WTC11 (cell line): ENCODE data around the gene VSIG1.

Experiments
- ETV6 ChIP-seq: sonication (generic); formaldehyde crosslinking; IDR thresholded peaks from 2 replicates; pipeline ENCODE4 v1.8.1; 2022; ENCODE audit warnings: mild to moderate bottlenecking, missing genetic modification reagents
- JUN ChIP-seq: sonication (generic); formaldehyde crosslinking; IDR thresholded peaks from 2 replicates; pipeline ENCODE4 v1.8.0; 2023; ENCODE audit warnings: mild to moderate bottlenecking, missing genetic modification reagents
- NFYB ChIP-seq: sonication (generic); formaldehyde crosslinking; conservative IDR thresholded peaks from 2 replicates; pipeline ENCODE4 v1.8.0; 2022; ENCODE audit warnings: low read depth, missing genetic modification reagents
- OVOL2 ChIP-seq: fragments of 250-450 bp; sonication (Bioruptor Pico); IDR thresholded peaks from 2 replicates; pipeline ENCODE4 v1.9.0; 2021; ENCODE audit warnings: mild to moderate bottlenecking, borderline replicate concordance
- SMAD4 ChIP-seq: sonication (generic); formaldehyde crosslinking; IDR thresholded peaks from 2 replicates; pipeline ENCODE4 v1.8.0; 2022; ENCODE audit warnings: mild to moderate bottlenecking, missing genetic modification reagents
- TCF7 ChIP-seq: sonication (generic); formaldehyde crosslinking; IDR thresholded peaks from 2 replicates; pipeline ENCODE4 v1.8.0; 2022; ENCODE audit warnings: mild to moderate bottlenecking, low read depth, missing genetic modification reagents, moderate library complexity
- TF ChIP-seq, protein P1 (sequence below): fragments of 200-600 bp; IDR thresholded peaks from 2 replicates; pipeline ENCODE4 v1.8.0; 2022; ENCODE audit warnings: antibody characterized with exemption
- TF ChIP-seq, protein P2 (sequence below): sonication (generic); formaldehyde crosslinking; IDR thresholded peaks from 2 replicates; pipeline ENCODE4 v1.8.1; 2023; ENCODE audit warnings: mild to moderate bottlenecking, missing genetic modification reagents
- TF ChIP-seq, protein P3 (sequence below): sonication (generic); formaldehyde crosslinking; IDR thresholded peaks from 2 replicates; pipeline ENCODE4 v1.8.0; 2022; ENCODE audit warnings: mild to moderate bottlenecking, missing genetic modification reagents
- TF ChIP-seq, protein P4 (sequence below): sonication (generic); formaldehyde crosslinking; IDR thresholded peaks from 2 replicates; pipeline ENCODE4 v1.8.0; 2022; ENCODE audit warnings: mild to moderate bottlenecking, missing genetic modification reagents

DNA sequence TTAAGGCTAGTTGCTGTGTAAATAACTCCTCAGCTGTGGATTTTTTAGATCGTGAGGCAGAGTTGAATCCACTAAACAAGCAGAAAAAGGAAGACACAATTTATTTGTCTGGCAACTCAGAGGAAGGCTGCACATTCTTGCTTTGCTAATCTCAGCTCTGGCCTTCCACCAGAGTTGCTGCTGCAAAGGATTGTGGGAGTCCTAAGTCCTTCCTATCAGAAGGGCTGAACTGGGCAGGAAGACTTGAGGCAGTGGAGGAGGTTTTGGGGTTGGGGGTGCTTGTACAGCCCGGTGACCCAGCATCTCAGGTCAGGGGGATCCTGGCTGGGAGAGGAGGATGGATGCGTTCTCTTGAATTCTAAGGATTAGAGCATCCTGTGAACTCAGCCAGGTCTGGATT is 11.0 kb upstream of the VSIG1 start:
- TF ChIP-seq, protein P1, sequence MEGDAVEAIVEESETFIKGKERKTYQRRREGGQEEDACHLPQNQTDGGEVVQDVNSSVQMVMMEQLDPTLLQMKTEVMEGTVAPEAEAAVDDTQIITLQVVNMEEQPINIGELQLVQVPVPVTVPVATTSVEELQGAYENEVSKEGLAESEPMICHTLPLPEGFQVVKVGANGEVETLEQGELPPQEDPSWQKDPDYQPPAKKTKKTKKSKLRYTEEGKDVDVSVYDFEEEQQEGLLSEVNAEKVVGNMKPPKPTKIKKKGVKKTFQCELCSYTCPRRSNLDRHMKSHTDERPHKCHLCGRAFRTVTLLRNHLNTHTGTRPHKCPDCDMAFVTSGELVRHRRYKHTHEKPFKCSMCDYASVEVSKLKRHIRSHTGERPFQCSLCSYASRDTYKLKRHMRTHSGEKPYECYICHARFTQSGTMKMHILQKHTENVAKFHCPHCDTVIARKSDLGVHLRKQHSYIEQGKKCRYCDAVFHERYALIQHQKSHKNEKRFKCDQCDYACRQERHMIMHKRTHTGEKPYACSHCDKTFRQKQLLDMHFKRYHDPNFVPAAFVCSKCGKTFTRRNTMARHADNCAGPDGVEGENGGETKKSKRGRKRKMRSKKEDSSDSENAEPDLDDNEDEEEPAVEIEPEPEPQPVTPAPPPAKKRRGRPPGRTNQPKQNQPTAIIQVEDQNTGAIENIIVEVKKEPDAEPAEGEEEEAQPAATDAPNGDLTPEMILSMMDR = no peak
- TF ChIP-seq ETV6 (CRISPR knock-in tag) = no peak
- no peak for TF ChIP-seq OVOL2 (CRISPR knock-in tag)
- TF ChIP-seq, protein P2, sequence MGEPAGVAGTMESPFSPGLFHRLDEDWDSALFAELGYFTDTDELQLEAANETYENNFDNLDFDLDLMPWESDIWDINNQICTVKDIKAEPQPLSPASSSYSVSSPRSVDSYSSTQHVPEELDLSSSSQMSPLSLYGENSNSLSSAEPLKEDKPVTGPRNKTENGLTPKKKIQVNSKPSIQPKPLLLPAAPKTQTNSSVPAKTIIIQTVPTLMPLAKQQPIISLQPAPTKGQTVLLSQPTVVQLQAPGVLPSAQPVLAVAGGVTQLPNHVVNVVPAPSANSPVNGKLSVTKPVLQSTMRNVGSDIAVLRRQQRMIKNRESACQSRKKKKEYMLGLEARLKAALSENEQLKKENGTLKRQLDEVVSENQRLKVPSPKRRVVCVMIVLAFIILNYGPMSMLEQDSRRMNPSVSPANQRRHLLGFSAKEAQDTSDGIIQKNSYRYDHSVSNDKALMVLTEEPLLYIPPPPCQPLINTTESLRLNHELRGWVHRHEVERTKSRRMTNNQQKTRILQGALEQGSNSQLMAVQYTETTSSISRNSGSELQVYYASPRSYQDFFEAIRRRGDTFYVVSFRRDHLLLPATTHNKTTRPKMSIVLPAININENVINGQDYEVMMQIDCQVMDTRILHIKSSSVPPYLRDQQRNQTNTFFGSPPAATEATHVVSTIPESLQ = no peak
- no peak for TF ChIP-seq NFYB
- TF ChIP-seq, protein P3, sequence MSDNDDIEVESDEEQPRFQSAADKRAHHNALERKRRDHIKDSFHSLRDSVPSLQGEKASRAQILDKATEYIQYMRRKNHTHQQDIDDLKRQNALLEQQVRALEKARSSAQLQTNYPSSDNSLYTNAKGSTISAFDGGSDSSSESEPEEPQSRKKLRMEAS (CRISPR knock-in tag) = no peak
- TF ChIP-seq SMAD4 (CRISPR knock-in tag) = no peak
- no peak for TF ChIP-seq TCF7
- TF ChIP-seq, protein P4, sequence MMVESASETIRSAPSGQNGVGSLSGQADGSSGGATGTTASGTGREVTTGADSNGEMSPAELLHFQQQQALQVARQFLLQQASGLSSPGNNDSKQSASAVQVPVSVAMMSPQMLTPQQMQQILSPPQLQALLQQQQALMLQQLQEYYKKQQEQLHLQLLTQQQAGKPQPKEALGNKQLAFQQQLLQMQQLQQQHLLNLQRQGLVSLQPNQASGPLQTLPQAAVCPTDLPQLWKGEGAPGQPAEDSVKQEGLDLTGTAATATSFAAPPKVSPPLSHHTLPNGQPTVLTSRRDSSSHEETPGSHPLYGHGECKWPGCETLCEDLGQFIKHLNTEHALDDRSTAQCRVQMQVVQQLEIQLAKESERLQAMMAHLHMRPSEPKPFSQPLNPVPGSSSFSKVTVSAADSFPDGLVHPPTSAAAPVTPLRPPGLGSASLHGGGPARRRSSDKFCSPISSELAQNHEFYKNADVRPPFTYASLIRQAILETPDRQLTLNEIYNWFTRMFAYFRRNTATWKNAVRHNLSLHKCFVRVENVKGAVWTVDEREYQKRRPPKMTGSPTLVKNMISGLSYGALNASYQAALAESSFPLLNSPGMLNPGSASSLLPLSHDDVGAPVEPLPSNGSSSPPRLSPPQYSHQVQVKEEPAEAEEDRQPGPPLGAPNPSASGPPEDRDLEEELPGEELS = no peak
- no peak for TF ChIP-seq JUN (CRISPR knock-in tag)
